Left ventricle myocardium inferior (tissue), 1 donor: Measurements from ENCODE around the gene GIMAP4. TPM values are rescaled to one million over a fixed set of nuclear protein-coding genes. Genes with fewer than 3 reads are reported as not detected.

Experiments used
- DNase-seq: peaks from one replicate; pipeline ENCODE4 v3.0.0-alpha.2; 2020
- H3K27ac ChIP-seq: fragments of 200-600 bp; replicated peaks from 2 replicates; pipeline ENCODE4 v1.8.0; 2021
- H3K27me3 ChIP-seq: fragments of 200-600 bp; 2 replicates; pipeline ENCODE4 v1.8.0; 2021; ENCODE audit warnings: low read depth
- H3K36me3 ChIP-seq: fragments of 200-600 bp; 2 replicates; pipeline ENCODE4 v1.8.0; 2021
- H3K4me1 ChIP-seq: fragments of 200-600 bp; 2 replicates; pipeline ENCODE4 v1.8.0; 2021
- H3K4me3 ChIP-seq: fragments of 200-600 bp; 2 replicates; pipeline ENCODE4 v1.8.0; 2021; ENCODE audit warnings: mild to moderate bottlenecking, moderate library complexity
- H3K9me3 ChIP-seq: fragments of 200-600 bp; replicated peaks from 2 replicates; pipeline ENCODE4 v1.8.0; 2021
- intact Hi-C: fragments of 100-400 bp; cut with micrococcal nuclease; formaldehyde crosslinking; loops from one replicate; pipeline ENCODE4 v1.11.0; 2022
- total RNA-seq: library from RNA; stranded (reverse); fragmentation: NEBNext Ultra II Directional; extraction: Animal tissue kit (Norgen Biotek cat#: 25700); gene quantifications from one replicate; pipeline ENCODE4 v1.2.1, GENCODE V29; 2021
- TF ChIP-seq, protein P1 (sequence below): fragments of 200-600 bp; IDR thresholded peaks from 2 replicates; pipeline ENCODE4 v1.8.0; 2021; ENCODE audit warnings: antibody characterized with exemption, mild to moderate bottlenecking, borderline replicate concordance
- donor health status: DM: no; HTN: yes; CAD: no; lungs with severe emphysema.

Gene GIMAP4
- total RNA-seq, 1 donor from 2014 or later: 31.2 TPM

DNA sequence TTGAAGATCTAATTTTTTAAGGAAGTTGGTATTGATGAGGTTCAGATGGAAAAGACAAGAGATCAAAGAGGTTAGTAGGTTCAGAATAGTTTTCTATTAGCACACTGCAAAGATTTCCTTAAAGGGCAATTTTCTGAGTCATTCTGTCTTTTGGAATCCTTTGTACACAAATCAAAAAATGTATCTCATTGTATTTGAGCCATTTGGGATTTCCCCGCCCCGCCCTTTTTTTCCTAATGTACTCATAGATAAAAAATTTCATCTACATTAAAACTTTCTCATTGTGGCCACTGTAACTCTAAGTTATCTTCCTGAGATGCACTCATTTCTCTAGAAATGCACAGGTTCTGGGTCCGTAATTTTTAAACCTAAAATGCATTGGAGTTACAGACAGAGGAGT, 52.9 kb downstream of the GIMAP4 start:
- intact Hi-C loops: no loop called here
- TF ChIP-seq, protein P1, sequence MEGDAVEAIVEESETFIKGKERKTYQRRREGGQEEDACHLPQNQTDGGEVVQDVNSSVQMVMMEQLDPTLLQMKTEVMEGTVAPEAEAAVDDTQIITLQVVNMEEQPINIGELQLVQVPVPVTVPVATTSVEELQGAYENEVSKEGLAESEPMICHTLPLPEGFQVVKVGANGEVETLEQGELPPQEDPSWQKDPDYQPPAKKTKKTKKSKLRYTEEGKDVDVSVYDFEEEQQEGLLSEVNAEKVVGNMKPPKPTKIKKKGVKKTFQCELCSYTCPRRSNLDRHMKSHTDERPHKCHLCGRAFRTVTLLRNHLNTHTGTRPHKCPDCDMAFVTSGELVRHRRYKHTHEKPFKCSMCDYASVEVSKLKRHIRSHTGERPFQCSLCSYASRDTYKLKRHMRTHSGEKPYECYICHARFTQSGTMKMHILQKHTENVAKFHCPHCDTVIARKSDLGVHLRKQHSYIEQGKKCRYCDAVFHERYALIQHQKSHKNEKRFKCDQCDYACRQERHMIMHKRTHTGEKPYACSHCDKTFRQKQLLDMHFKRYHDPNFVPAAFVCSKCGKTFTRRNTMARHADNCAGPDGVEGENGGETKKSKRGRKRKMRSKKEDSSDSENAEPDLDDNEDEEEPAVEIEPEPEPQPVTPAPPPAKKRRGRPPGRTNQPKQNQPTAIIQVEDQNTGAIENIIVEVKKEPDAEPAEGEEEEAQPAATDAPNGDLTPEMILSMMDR: no peak

DNA sequence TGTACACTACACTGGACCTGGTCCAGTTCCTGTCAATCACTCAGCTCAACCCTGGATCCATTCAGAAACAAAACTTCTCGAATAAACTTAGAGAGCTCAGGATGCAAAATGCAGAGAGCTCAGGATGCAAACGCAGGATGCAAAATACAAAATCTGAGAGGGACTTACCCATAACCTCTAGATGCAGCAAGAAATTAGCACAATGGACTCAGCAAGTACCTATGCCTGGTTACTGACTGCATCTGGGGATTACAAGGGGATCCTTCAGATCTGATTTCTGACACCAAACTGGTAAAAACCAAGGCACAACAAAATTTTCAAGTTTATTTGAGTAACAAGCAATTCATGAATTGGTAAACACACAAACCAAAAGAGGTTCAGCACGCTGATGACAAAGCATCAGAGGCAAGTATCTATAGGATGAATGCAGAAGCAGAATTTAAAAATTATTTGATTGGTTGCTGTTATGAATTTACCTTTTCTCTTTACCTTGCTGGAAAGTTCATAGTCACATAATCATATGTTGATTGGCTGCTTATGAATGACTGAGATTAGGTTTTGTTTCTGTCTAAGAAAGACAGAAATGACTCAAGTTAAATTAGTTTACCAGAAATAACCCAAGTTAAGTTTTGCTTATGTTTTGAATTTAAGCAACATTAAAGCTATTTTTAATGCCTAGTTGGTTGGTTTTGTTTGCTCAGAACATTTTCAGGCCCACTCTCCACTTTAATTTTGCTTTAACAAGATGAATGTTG, 53.6 kb downstream of the GIMAP4 start:
- no peak for DNase-seq
- TF ChIP-seq, protein P1: no peak
- intact Hi-C loops: no loop called here
- Histone ChIP-seq H3K4me3 (no peak overlapping the region), H3K4me1 (peaks cover 5% of the 10 kb centered on the region), H3K27ac (peak overlapping the region; percentile 64), H3K36me3 (no peaks in the 10 kb centered on the region), H3K27me3 (no peaks in the 10 kb centered on the region), H3K9me3 (peaks cover 4% of the 10 kb centered on the region)

More for the DNA sequence above, 52.9 kb downstream of the GIMAP4 start:
- no peak for DNase-seq
- Histone ChIP-seq H3K4me3 (no peak overlapping the region), H3K27ac (peak overlapping the region; percentile 64), H3K4me1 (peaks cover 5% of the 10 kb centered on the region), H3K27me3 (no peaks in the 10 kb centered on the region), H3K9me3 (peaks cover 4% of the 10 kb centered on the region), H3K36me3 (no peaks in the 10 kb centered on the region)

DNA sequence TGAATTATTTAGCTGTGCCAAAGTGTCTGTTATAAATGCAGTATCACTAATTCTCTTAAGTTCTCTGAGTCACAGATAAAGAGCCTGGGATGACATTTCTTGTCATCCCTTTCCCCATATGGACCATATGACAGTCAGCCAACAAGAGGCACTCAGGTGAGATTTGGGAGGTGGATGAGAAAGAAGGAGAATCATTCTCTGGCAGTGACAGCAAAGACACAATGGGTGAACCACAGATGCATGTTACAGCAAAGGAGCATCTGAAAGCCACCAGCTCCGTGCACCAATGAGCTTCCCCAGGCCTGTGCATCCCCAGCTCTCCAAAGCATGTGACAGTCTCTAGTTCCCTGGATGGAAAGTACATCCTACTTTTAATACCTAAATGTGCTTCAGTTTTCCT, 54.2 kb downstream of the GIMAP4 start:
- H3K4me1 ChIP-seq: peaks cover 9% of the 10 kb centered on the region
- DNase-seq: no peak
- intact Hi-C loops: no loop called here
- H3K27me3 ChIP-seq: no peaks in the 10 kb centered on the region
- H3K27ac ChIP-seq: peak overlapping the region; percentile 64
- peaks cover 5% of the 10 kb centered on the region for H3K36me3 ChIP-seq
- peaks cover 4% of the 10 kb centered on the region for H3K9me3 ChIP-seq
- no peak overlapping the region for H3K4me3 ChIP-seq
- TF ChIP-seq, protein P1: no peak

Other genes starting within 250 kb of the GIMAP4 start
- 4.3 TPM for gene LRRC61, start 244.0 kb upstream of the GIMAP4 start, total RNA-seq
- gene ACTR3C, start 243.8 kb upstream of the GIMAP4 start, total RNA-seq: 5.1 TPM
- 17.6 TPM for gene RARRES2, start 225.8 kb upstream of the GIMAP4 start, total RNA-seq
- gene REPIN1, start 198.6 kb upstream of the GIMAP4 start, total RNA-seq: 110 TPM
- 3.1 TPM for gene ZNF775, start 188.1 kb upstream of the GIMAP4 start, total RNA-seq
- gene GIMAP8, start 116.8 kb upstream of the GIMAP4 start, total RNA-seq: 11.0 TPM
- 16.8 TPM for gene GIMAP7, start 52.5 kb upstream of the GIMAP4 start, total RNA-seq
- 24.3 TPM for gene GIMAP6, start 65.0 kb downstream of the GIMAP4 start, total RNA-seq
- gene GIMAP2, start 118.3 kb downstream of the GIMAP4 start, total RNA-seq: 5.0 TPM
- 5.9 TPM for gene GIMAP1, start 149.2 kb downstream of the GIMAP4 start, total RNA-seq
- gene GIMAP5, start 170.0 kb downstream of the GIMAP4 start, total RNA-seq: 10.7 TPM
- gene TMEM176B, start 233.0 kb downstream of the GIMAP4 start, total RNA-seq: 34.0 TPM
- 18.5 TPM for gene TMEM176A, start 233.4 kb downstream of the GIMAP4 start, total RNA-seq